Small intestine (tissue), 7 donors: Measurements from ENCODE around the gene KIRREL1. TPM values are rescaled to one million over a fixed set of nuclear protein-coding genes. Genes with fewer than 3 reads are reported as not detected.

ENCODE experiments used
- DNase-seq, 2 donors: peaks; one replicate each; pipeline versions ENCODE4 v3.0.0 to v3.0.0-alpha.2; 2013
- FAIRE-seq: peaks from 2 replicates; lab custom pipeline; 2012; peaks lifted over from hg19 to GRCh38; lab: Jason Lieb, UNC
- H3K27ac ChIP-seq, 3 donors: one replicate each; pipeline ENCODE4 v1.5.1; 2013; ENCODE audit warnings: low read length in 2 of 3, mild to moderate bottlenecking in 2 of 3, control low read depth in 1 of 3, inconsistent platforms in 1 of 3, low read depth in 1 of 3, moderate library complexity in 1 of 3
- H3K27me3 ChIP-seq, 3 donors: one replicate each; pipeline ENCODE4 v1.6.1; 2013; ENCODE audit warnings: low read length in 3 of 3, inconsistent platforms in 1 of 3; ENCODE audit not compliant: control insufficient read depth in 3 of 3, insufficient read depth in 3 of 3
- H3K36me3 ChIP-seq, 3 donors: one replicate each; pipeline ENCODE4 v1.6.1; 2013; ENCODE audit warnings: low read length in 3 of 3, inconsistent platforms in 1 of 3, low read depth in 1 of 3, mild to moderate bottlenecking in 1 of 3, moderate library complexity in 1 of 3; ENCODE audit not compliant: control insufficient read depth in 3 of 3, insufficient read depth in 2 of 3
- H3K4me1 ChIP-seq, 3 donors: one replicate each; pipeline ENCODE4 v1.6.1; 2013; ENCODE audit warnings: low read length in 2 of 3, inconsistent platforms in 1 of 3, low read depth in 1 of 3, mild to moderate bottlenecking in 1 of 3, moderate library complexity in 1 of 3; ENCODE audit not compliant: control insufficient read depth in 3 of 3, insufficient read depth in 2 of 3
- H3K4me3 ChIP-seq, 3 donors: one replicate each; pipeline ENCODE4 v1.5.1; 2013; ENCODE audit warnings: low read length in 3 of 3, control low read depth in 1 of 3, inconsistent platforms in 1 of 3, low read depth in 1 of 3, mild to moderate bottlenecking in 1 of 3, moderate library complexity in 1 of 3
- H3K9me3 ChIP-seq, 2 donors: one replicate each; pipeline ENCODE4 v1.6.1; 2013; ENCODE audit warnings: low read depth in 1 of 2, low read length in 1 of 2; ENCODE audit not compliant: control insufficient read depth in 2 of 2, insufficient read depth in 1 of 2
- WGBS, 3 donors: extraction: QIAGEN DNeasy Blood & Tissue Kit; methylation state at CpG; one replicate each; pipeline ENCODE4 v1.1.7; 2013; 5-methylcytosine and 5-hydroxymethylcytosine counted together
- polyA plus RNA-seq, 4 donors: library from polyadenylated mRNA; stranded (reverse) in 3 of 4; unstranded in 1 of 4; fragments of 200-250 nt in 3 of 4; fragments of 120-200 nt in 1 of 4; gene quantifications; one replicate each; pipeline versions ENCODE4 v1.2.1 to v1.2.3, GENCODE V29; 2013
- donor health status: healthy with polysubstance abuse.
- donor health status: control.
- donor health status: control.
- donor health status: Bipolar disorder and iron deficiency.
- donor health status: healthy.

Gene KIRREL1
- polyA plus RNA-seq, 4 donors: 0.22 to 15.3 (median 4.9) TPM

- Histone ChIP-seq H3K36me3 (peaks cover 0 to 51% (median 2%) of the 10 kb centered on the region in 3 donors), H3K27me3 (no peaks in the 10 kb centered on the region), H3K4me3 (no peak overlapping the region), H3K9me3 (no peaks in the 10 kb centered on the region), H3K4me1 (peaks cover 0 to 13% (median 0%) of the 10 kb centered on the region in 3 donors), H3K27ac (no peak overlapping the region)
- DNase-seq (no peak), FAIRE-seq (no peak)
- 87 to 96% (median 88%) methylated on average over 8 of the region's 8 CpGs for WGBS, 3 donors
These were observed 90.9 kb downstream of the KIRREL1 start for GRCh38 chr1:158084336-158084735.

GRCh38 chr1:158084747-158085146 is 91.3 kb downstream of the KIRREL1 start:
- H3K36me3 ChIP-seq: peaks cover 0 to 54% (median 2%) of the 10 kb centered on the region in 3 donors
- FAIRE-seq (no peak), DNase-seq (no peak)
- H3K4me3 ChIP-seq: no peak overlapping the region
- H3K27ac ChIP-seq: no peak overlapping the region
- H3K4me1 ChIP-seq: peaks cover 0 to 9% (median 0%) of the 10 kb centered on the region in 3 donors
- no peaks in the 10 kb centered on the region for H3K27me3 ChIP-seq
- H3K9me3 ChIP-seq: no peaks in the 10 kb centered on the region
- 88 to 94% (median 91%) methylated on average over 4 of the region's 4 CpGs for WGBS, 3 donors

- FAIRE-seq (no peak), DNase-seq (peak; percentile 62 to 80)
- H3K27ac ChIP-seq: no peak overlapping the region
- no peaks in the 10 kb centered on the region for H3K9me3 ChIP-seq
- no peak overlapping the region for H3K4me3 ChIP-seq
- H3K36me3 ChIP-seq: peaks cover 0 to 63% (median 2%) of the 10 kb centered on the region in 3 donors
- no peaks in the 10 kb centered on the region for H3K27me3 ChIP-seq
- no peaks in the 10 kb centered on the region for H3K4me1 ChIP-seq
- WGBS, 3 donors: 53 to 60% (median 60%) methylated on average over 9 of the region's 9 CpGs
These were observed 94.0 kb downstream of the KIRREL1 start for GRCh38 chr1:158087320-158087927.

GRCh38 chr1:158089476-158089875 is 96.0 kb downstream of the KIRREL1 start:
- Histone ChIP-seq H3K4me1 (no peaks in the 10 kb centered on the region), H3K36me3 (peaks cover 0 to 78% (median 5%) of the 10 kb centered on the region in 3 donors), H3K9me3 (no peaks in the 10 kb centered on the region), H3K27me3 (no peaks in the 10 kb centered on the region), H3K4me3 (no peak overlapping the region), H3K27ac (no peak overlapping the region)
- DNase-seq (no peak), FAIRE-seq (no peak)
- WGBS, 3 donors: 87 to 92% (median 87%) methylated on average over 16 of the region's 16 CpGs

GRCh38 chr1:158089925-158090637 is 96.6 kb downstream of the KIRREL1 start:
- DNase-seq (no peak), FAIRE-seq (no peak)
- H3K9me3 ChIP-seq: no peaks in the 10 kb centered on the region
- H3K36me3 ChIP-seq: peaks cover 0 to 80% (median 5%) of the 10 kb centered on the region in 3 donors
- WGBS, 3 donors: 81 to 88% (median 81%) methylated on average over 9 of the region's 9 CpGs
- no peaks in the 10 kb centered on the region for H3K4me1 ChIP-seq
- H3K27ac ChIP-seq: no peak overlapping the region
- no peak overlapping the region for H3K4me3 ChIP-seq
- no peaks in the 10 kb centered on the region for H3K27me3 ChIP-seq

- no peaks in the 10 kb centered on the region for H3K27me3 ChIP-seq
- peaks cover 0 to 2% (median 0%) of the 10 kb centered on the region in 3 donors for H3K4me1 ChIP-seq
- no peak overlapping the region for H3K27ac ChIP-seq
- FAIRE-seq (no peak), DNase-seq (no peak)
- H3K9me3 ChIP-seq: no peaks in the 10 kb centered on the region
- WGBS, 3 donors: 90 to 93% (median 93%) methylated on average over 18 of the region's 18 CpGs
- H3K36me3 ChIP-seq: peaks cover 0 to 71% (median 5%) of the 10 kb centered on the region in 3 donors
- no peak overlapping the region for H3K4me3 ChIP-seq
These were observed 99.9 kb downstream of the KIRREL1 start for GRCh38 chr1:158093376-158093775.

- Histone ChIP-seq H3K4me3 (no peak overlapping the region), H3K4me1 (peaks cover 0 to 2% (median 2%) of the 10 kb centered on the region in 3 donors), H3K9me3 (no peaks in the 10 kb centered on the region), H3K36me3 (peaks cover 0 to 60% (median 3%) of the 10 kb centered on the region in 3 donors), H3K27ac (no peak overlapping the region), H3K27me3 (no peaks in the 10 kb centered on the region)
- DNase-seq: no peak
- whole genome bisulfite sequencing, 3 donors: 90 to 92% (median 91%) methylated on average over 6 to 14 of the region's 14 CpGs
- no peak for FAIRE-seq
These were observed 101.1 kb downstream of the KIRREL1 start for GRCh38 chr1:158094571-158094970.

- Histone ChIP-seq H3K27ac (no peak overlapping the region), H3K4me1 (peaks cover under 1 to 2% (median 2%) of the 10 kb centered on the region in 3 donors), H3K36me3 (peaks cover 0 to 47% (median 3%) of the 10 kb centered on the region in 3 donors), H3K27me3 (no peaks in the 10 kb centered on the region), H3K9me3 (no peaks in the 10 kb centered on the region), H3K4me3 (no peak overlapping the region)
- DNase-seq: peak; percentile 60 to 69
- no peak for FAIRE-seq
- WGBS, 3 donors: 81 to 92% (median 87%) methylated on average over 4 of the region's 4 CpGs
These were observed 102.4 kb downstream of the KIRREL1 start for GRCh38 chr1:158095737-158096335.
